HCT116 (cell line): ENCODE measurements around the gene SLC34A1. TPM values are rescaled to one million over a fixed set of nuclear protein-coding genes. Genes with fewer than 3 reads are reported as not detected.

Experiments used
- ATAC-seq: fragments of 200-7000 bp; cut with Tn5 transposase; 2 replicates; pipeline ENCODE4 v1.9.1; 2020; ENCODE audit warnings: mild to moderate bottlenecking, moderate library complexity
- BruUV-seq: library from RNA; stranded (reverse); fragments of 400-500 nt; replicated peaks from 2 replicates; lab custom pipeline; 2021; lab: Mats Ljungman, UMichigan
- CTCF ChIA-PET: fragments of 300-600 bp; sonication (Branson Sonifier 250); formaldehyde crosslinking; loops from one replicate; lab custom pipeline; 2021; ENCODE audit warnings: antibody characterized with exemption; lab: Charles Lee
- POLR2A ChIA-PET: fragments of 300-600, 350-600 bp; sonication (Branson Sonifier 250); formaldehyde crosslinking; loops from one replicate; lab custom pipeline; 2021; ENCODE audit warnings: antibody characterized with exemption; lab: Charles Lee
- RAD21 ChIA-PET, 2 experiments: fragments of 300-600 bp; sonication (Branson Sonifier 250); formaldehyde crosslinking; loops; one replicate each; lab custom pipeline; 2023; ENCODE audit warnings: low total read pairs in 2 of 2; ENCODE audit not compliant: uncharacterized antibody in 2 of 2, unreplicated experiment in 2 of 2, low non-redundant PET in 1 of 2; lab: Charles Lee
- DNase-seq: peaks from one replicate; pipeline ENCODE4 v3.0.0-alpha.2; 2010; ENCODE audit warnings: low read depth, low spot score
- H2AFZ ChIP-seq: fragments of 200-600 bp; shearing (Covaris generic), sonication (generic); 2 replicates; pipeline ENCODE4 v1.6.1; 2017; ENCODE audit warnings: low read depth, mixed run types, mixed read lengths, antibody characterized with exemption, low read length; ENCODE audit not compliant: poor library complexity, severe bottlenecking
- H3K27ac ChIP-seq: 2 replicates; pipeline ENCODE4 v1.5.1; 2012; ENCODE audit warnings: low read depth, low read length
- H3K27me3 ChIP-seq: fragments of 200-600 bp; sonication (generic); 2 replicates; pipeline ENCODE4 v1.6.1; 2016; ENCODE audit warnings: mixed run types, low read length, mixed read lengths; ENCODE audit not compliant: insufficient read depth
- H3K36me3 ChIP-seq, 2 experiments: fragments of 200-500 bp in 1 of 2; fragments of 200-600 bp in 1 of 2; sonication (Bioruptor generic) in 1 of 2; sonication (generic) in 1 of 2; 2 replicates each; pipeline versions ENCODE4 v1.5.1 to v1.6.1; 2014 to 2016; ENCODE audit warnings: low read length in 2 of 2, inconsistent platforms in 1 of 2, mixed read lengths in 1 of 2, mixed run types in 1 of 2; ENCODE audit not compliant: insufficient read depth in 2 of 2, control insufficient read depth in 1 of 2
- H3K4me1 ChIP-seq, 2 experiments: fragments of 200-600 bp in 1 of 2; sonication (generic) in 1 of 2; 2 replicates each; pipeline versions ENCODE4 v1.5.1 to v1.6.1; 2012 to 2017; ENCODE audit warnings: low read length in 2 of 2, inconsistent platforms in 1 of 2, mild to moderate bottlenecking in 1 of 2, mixed read lengths in 1 of 2, mixed run types in 1 of 2, moderate library complexity in 1 of 2; ENCODE audit not compliant: insufficient read depth in 2 of 2, control insufficient read depth in 1 of 2
- H3K4me2 ChIP-seq: fragments of 200-600 bp; sonication (generic); 2 replicates; pipeline ENCODE4 v1.6.1; 2017; ENCODE audit warnings: mixed run types, low read length, mixed read lengths
- H3K4me3 ChIP-seq, 2 experiments: fragments of 200-600 bp in 1 of 2; sonication (generic) in 1 of 2; replicated peaks in 1 of 2; 2 replicates each; pipeline ENCODE4 v1.5.1; 2011 to 2016; ENCODE audit warnings: low read length in 2 of 2, control low read depth in 1 of 2, low read depth in 1 of 2, mild to moderate bottlenecking in 1 of 2, mixed read lengths in 1 of 2, mixed run types in 1 of 2
- H3K79me2 ChIP-seq: fragments of 200-600 bp; sonication (generic); 2 replicates; pipeline ENCODE4 v1.6.1; 2017; ENCODE audit warnings: mild to moderate bottlenecking, mixed run types, low read length, moderate library complexity, mixed read lengths; ENCODE audit not compliant: insufficient read depth
- H3K9ac ChIP-seq: fragments of 200-600 bp; sonication (generic); 2 replicates; pipeline ENCODE4 v1.6.1; 2016; ENCODE audit warnings: low read length, mixed read lengths
- H3K9me2 ChIP-seq: fragments of 200-600 bp; sonication (generic), shearing (Covaris generic); 2 replicates; pipeline ENCODE4 v1.6.1; 2017; ENCODE audit warnings: mixed run types, mild to moderate bottlenecking, moderate library complexity; ENCODE audit not compliant: insufficient read depth
- H3K9me3 ChIP-seq, 2 experiments: fragments of 200-500 bp in 1 of 2; fragments of 200-600 bp in 1 of 2; sonication (Bioruptor generic) in 1 of 2; sonication (generic) in 1 of 2; 2 replicates each; pipeline ENCODE4 v1.6.1; 2014 to 2017; ENCODE audit warnings: low read length in 2 of 2, mixed read lengths in 2 of 2, inconsistent platforms in 1 of 2, low read depth in 1 of 2, mild to moderate bottlenecking in 1 of 2, mixed run types in 1 of 2, moderate library complexity in 1 of 2; ENCODE audit not compliant: control insufficient read depth in 1 of 2, insufficient read depth in 1 of 2
- H4K20me1 ChIP-seq: fragments of 200-600 bp; sonication (generic), shearing (Covaris generic); 2 replicates; pipeline ENCODE4 v1.6.1; 2017; ENCODE audit warnings: mixed run types, mild to moderate bottlenecking, moderate library complexity; ENCODE audit not compliant: insufficient read depth
- CBX3 ChIP-seq: IDR thresholded peaks from 2 replicates; pipeline ENCODE4 v1.6.1; 2012; ENCODE audit warnings: low read depth
- CEBPB ChIP-seq: IDR thresholded peaks from 2 replicates; pipeline ENCODE4 v1.6.1; 2012; ENCODE audit warnings: low read depth
- EGR1 ChIP-seq: IDR thresholded peaks from 2 replicates; pipeline ENCODE4 v1.6.1; 2012; ENCODE audit warnings: low read depth
- EZH2phosphoT487 ChIP-seq: fragments of 200-600 bp; IDR thresholded peaks from 2 replicates; pipeline ENCODE4 v1.6.1; 2018; ENCODE audit warnings: antibody characterized with exemption, borderline replicate concordance
- FOSL1 ChIP-seq: IDR thresholded peaks from 2 replicates; pipeline ENCODE4 v1.6.1; 2012; ENCODE audit warnings: low read depth
- POLR2A ChIP-seq: IDR thresholded peaks from 2 replicates; pipeline ENCODE4 v1.7.0; 2011; ENCODE audit warnings: borderline replicate concordance; ENCODE audit not compliant: insufficient read depth, insufficient read length; ENCODE audit errors: extremely low read depth
- POLR2AphosphoS5 ChIP-seq: IDR thresholded peaks from 2 replicates; pipeline ENCODE4 v1.6.1; 2011; ENCODE audit warnings: mild to moderate bottlenecking, low read depth, low read length, moderate library complexity
- RAD21 ChIP-seq: IDR thresholded peaks from 2 replicates; pipeline ENCODE4 v1.6.1; 2012; ENCODE audit warnings: low read depth, mild to moderate bottlenecking
- SIN3A ChIP-seq: IDR thresholded peaks from 2 replicates; pipeline ENCODE4 v1.6.1; 2012; ENCODE audit warnings: low read depth
- YY1 ChIP-seq: IDR thresholded peaks from 2 replicates; pipeline ENCODE4 v1.6.1; 2011; ENCODE audit warnings: low read length, low read depth, moderate library complexity, mild to moderate bottlenecking; ENCODE audit not compliant: insufficient replicate concordance; ENCODE audit errors: extremely low read depth
- ZFX ChIP-seq: fragments of 450-650 bp; IDR thresholded peaks from 2 replicates; pipeline ENCODE4 v1.6.1; 2017
- ZNF274 ChIP-seq: fragments of 200-500 bp; sonication (Bioruptor generic); IDR thresholded peaks from 2 replicates; pipeline ENCODE4 v1.6.1; 2014; ENCODE audit warnings: mild to moderate bottlenecking, low read depth, low read length, inconsistent platforms
- intact Hi-C: fragments of 100-400 bp; cut with micrococcal nuclease; formaldehyde crosslinking; loops from 2 replicates; pipeline ENCODE4 v1.10.0; 2022
- total RNA-seq: library from RNA; stranded (reverse); gene quantifications from one replicate; pipeline ENCODE4 v1.2.1, GENCODE V29; 2021; ENCODE audit not compliant: unreplicated experiment
- TF ChIP-seq, protein P1 (sequence below): IDR thresholded peaks from 2 replicates; pipeline ENCODE4 v1.6.1; 2012; ENCODE audit warnings: low read depth
- TF ChIP-seq, protein P2 (sequence below): IDR thresholded peaks from 2 replicates; pipeline ENCODE4 v1.6.1; 2012
- TF ChIP-seq, protein P3 (sequence below): IDR thresholded peaks from 2 replicates; pipeline ENCODE4 v1.6.1; 2011; ENCODE audit warnings: mild to moderate bottlenecking, low read length, moderate library complexity; ENCODE audit not compliant: insufficient replicate concordance; ENCODE audit errors: extremely low read depth

The SLC34A1 gene
- total RNA-seq, 1 experiment from 2014 or later, result not detected

DNA sequence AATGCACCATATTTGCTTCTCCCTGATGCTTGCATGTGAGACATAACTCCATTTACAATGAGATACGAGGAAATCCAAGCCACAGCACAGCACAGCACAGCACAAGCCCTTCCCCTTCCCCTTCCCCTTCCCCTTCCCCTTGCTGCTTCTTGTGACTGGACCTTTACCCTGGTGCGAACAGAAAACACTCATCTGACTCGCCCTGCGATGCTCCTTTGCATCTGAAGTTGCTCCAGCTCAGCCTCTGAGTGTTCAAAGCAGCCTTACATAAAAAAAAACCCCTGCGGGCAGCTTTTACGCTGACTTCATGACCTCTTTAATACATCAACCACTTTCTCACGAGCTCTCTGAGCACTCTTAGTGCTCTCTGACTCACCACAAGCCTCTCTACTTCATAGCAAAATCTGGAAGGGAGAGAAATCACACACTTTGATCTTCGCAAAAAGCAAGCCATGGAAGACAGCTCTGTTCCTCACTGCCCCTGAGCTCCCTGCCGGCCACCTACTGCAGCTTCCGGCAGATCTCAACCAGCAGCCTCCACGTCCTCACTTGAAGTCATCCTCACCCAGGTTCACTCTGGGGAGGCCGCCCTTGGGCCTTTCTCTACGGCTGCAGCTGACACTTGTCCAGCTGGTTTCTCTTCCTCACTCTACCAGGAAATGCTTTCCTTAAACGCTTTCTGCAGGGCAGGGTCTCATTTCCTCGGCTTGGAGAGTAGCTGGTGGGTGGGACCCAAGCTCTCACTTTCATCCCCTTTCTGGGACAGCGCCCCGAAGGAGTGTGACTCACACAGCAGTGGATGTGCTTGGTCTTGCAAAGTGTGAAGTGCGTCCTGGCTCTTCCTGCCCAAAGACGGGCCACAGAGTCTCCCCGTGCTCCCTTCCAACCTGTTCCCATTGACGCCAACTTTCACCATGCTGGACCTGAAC lies 5.3 kb downstream of the SLC34A1 start:
- intact Hi-C loops, result loop anchor here (1.0 to 5.0 kb wide), 4 partner anchors 65 to 112 kb away; partner anchors contain the start of gene PDLIM7
- H3K79me2 ChIP-seq, result no peaks in the 10 kb centered on the region
- no peaks in the 10 kb centered on the region for H3K27me3 ChIP-seq
- H3K4me3 ChIP-seq, result peak overlapping the region in 1 of 2 experiments; percentile 5; a peak in 1 of 4 replicates
- ATAC-seq, result peak; percentile 69
- no peaks in the 10 kb centered on the region for H4K20me1 ChIP-seq
- peak overlapping the region; percentile 43 for H3K9ac ChIP-seq
- POLR2A ChIA-PET, result interaction anchor here (1.0 to 2.6 kb wide), 9 partner anchors 10 to 108 kb away, joined by 4 to 14 read pairs (median 6); partner anchors contain the start of genes GRK6 and PDLIM7
- RAD21 ChIA-PET, result interaction anchor here (0.6 to 1.9 kb wide), 7 partner anchors 13 to 79 kb away, joined by 3 to 8 read pairs (median 3); partner anchors contain the start of gene GRK6 (in 1 of the 2)
- peaks cover 24 to 43% of the 10 kb centered on the region in 2 experiments for H3K4me1 ChIP-seq
- H3K36me3 ChIP-seq, result no peaks in the 10 kb centered on the region
- H2AFZ ChIP-seq, result peak overlapping the region; percentile 63
- TF ChIP-seq RAD21 (no peak), CBX3 (no peak), YY1 (no peak), ZFX (no peak), CEBPB (no peak), ZNF274 (no peak), FOSL1 (no peak), EZH2phosphoT487 (no peak), SIN3A (no peak), EGR1 (no peak), POLR2A (no peak), POLR2AphosphoS5 (no peak)
- TF ChIP-seq, protein P1, sequence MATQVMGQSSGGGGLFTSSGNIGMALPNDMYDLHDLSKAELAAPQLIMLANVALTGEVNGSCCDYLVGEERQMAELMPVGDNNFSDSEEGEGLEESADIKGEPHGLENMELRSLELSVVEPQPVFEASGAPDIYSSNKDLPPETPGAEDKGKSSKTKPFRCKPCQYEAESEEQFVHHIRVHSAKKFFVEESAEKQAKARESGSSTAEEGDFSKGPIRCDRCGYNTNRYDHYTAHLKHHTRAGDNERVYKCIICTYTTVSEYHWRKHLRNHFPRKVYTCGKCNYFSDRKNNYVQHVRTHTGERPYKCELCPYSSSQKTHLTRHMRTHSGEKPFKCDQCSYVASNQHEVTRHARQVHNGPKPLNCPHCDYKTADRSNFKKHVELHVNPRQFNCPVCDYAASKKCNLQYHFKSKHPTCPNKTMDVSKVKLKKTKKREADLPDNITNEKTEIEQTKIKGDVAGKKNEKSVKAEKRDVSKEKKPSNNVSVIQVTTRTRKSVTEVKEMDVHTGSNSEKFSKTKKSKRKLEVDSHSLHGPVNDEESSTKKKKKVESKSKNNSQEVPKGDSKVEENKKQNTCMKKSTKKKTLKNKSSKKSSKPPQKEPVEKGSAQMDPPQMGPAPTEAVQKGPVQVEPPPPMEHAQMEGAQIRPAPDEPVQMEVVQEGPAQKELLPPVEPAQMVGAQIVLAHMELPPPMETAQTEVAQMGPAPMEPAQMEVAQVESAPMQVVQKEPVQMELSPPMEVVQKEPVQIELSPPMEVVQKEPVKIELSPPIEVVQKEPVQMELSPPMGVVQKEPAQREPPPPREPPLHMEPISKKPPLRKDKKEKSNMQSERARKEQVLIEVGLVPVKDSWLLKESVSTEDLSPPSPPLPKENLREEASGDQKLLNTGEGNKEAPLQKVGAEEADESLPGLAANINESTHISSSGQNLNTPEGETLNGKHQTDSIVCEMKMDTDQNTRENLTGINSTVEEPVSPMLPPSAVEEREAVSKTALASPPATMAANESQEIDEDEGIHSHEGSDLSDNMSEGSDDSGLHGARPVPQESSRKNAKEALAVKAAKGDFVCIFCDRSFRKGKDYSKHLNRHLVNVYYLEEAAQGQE, result no peak
- TF ChIP-seq, protein P2, sequence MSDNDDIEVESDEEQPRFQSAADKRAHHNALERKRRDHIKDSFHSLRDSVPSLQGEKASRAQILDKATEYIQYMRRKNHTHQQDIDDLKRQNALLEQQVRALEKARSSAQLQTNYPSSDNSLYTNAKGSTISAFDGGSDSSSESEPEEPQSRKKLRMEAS, result no peak
- TF ChIP-seq, protein P3, sequence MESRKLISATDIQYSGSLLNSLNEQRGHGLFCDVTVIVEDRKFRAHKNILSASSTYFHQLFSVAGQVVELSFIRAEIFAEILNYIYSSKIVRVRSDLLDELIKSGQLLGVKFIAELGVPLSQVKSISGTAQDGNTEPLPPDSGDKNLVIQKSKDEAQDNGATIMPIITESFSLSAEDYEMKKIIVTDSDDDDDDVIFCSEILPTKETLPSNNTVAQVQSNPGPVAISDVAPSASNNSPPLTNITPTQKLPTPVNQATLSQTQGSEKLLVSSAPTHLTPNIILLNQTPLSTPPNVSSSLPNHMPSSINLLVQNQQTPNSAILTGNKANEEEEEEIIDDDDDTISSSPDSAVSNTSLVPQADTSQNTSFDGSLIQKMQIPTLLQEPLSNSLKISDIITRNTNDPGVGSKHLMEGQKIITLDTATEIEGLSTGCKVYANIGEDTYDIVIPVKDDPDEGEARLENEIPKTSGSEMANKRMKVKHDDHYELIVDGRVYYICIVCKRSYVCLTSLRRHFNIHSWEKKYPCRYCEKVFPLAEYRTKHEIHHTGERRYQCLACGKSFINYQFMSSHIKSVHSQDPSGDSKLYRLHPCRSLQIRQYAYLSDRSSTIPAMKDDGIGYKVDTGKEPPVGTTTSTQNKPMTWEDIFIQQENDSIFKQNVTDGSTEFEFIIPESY, result no peak
- peak; percentile 70 for DNase-seq
- CTCF ChIA-PET, result interaction anchor here (0.9 to 3.1 kb wide), 15 partner anchors 11 to 275 kb away, joined by 3 to 65 read pairs (median 16); partner anchors contain the start of genes GRK6 and PDLIM7
- H3K27ac ChIP-seq, result peak overlapping the region; percentile 63
- no peaks in the 10 kb centered on the region for H3K9me3 ChIP-seq
- H3K4me2 ChIP-seq, result peak overlapping the region; percentile 64
- H3K9me2 ChIP-seq, result no peaks in the 10 kb centered on the region
- BruUV-seq, result no TSS peak
